CD4-positive, alpha-beta memory T cell (primary cell): ENCODE results near the gene MYO3A. TPM values are rescaled to one million over a fixed set of nuclear protein-coding genes. Genes with fewer than 3 reads are reported as not detected.

Experiments used
- CTCF ChIA-PET: fragments of 350-600 bp; sonication (Branson Sonifier 250); formaldehyde crosslinking; loops from one replicate; lab custom pipeline; 2021; ENCODE audit warnings: inconsistent platforms; ENCODE audit not compliant: partially characterized antibody; lab: Charles Lee
- POLR2A ChIA-PET: fragments of 350-600 bp; sonication (Branson Sonifier 250); formaldehyde crosslinking; loops from one replicate; lab custom pipeline; 2021; ENCODE audit not compliant: partially characterized antibody; lab: Charles Lee
- DNase-seq, 5 donors: peaks; one replicate each; pipeline versions ENCODE4 v3.0.0 to v3.0.0-alpha.2; 2020 to 2022; ENCODE audit warnings: mixed read lengths in 1 of 5
- H3K27ac ChIP-seq: one replicate; pipeline ENCODE4 v1.7.0; 2013; ENCODE audit warnings: low read depth, low read length
- H3K27me3 ChIP-seq: 2 replicates; pipeline ENCODE4 v1.7.0; 2013; ENCODE audit warnings: mild to moderate bottlenecking, low read length, moderate library complexity; ENCODE audit not compliant: insufficient read depth
- H3K36me3 ChIP-seq: 2 replicates; pipeline ENCODE4 v1.7.0; 2013; ENCODE audit warnings: mild to moderate bottlenecking, low read length, moderate library complexity; ENCODE audit not compliant: insufficient read depth
- H3K4me1 ChIP-seq: 2 replicates; pipeline ENCODE4 v1.7.0; 2013; ENCODE audit warnings: mild to moderate bottlenecking, low read length, moderate library complexity; ENCODE audit not compliant: insufficient read depth
- H3K4me3 ChIP-seq, 2 donors: one replicate each; pipeline ENCODE4 v1.7.0; 2013; ENCODE audit warnings: low read length in 2 of 2, mild to moderate bottlenecking in 1 of 2
- H3K9me3 ChIP-seq, 2 donors: one replicate each; pipeline ENCODE4 v1.7.0; 2013; ENCODE audit warnings: low read length in 2 of 2, control low read depth in 1 of 2; ENCODE audit not compliant: control insufficient read depth in 1 of 2
- H3K27ac Mint-ChIP-seq, 7 donors: one replicate each; pipeline ENCODE4 v1.8.0; 2020 to 2021; ENCODE audit warnings: mixed read lengths in 7 of 7, mild to moderate bottlenecking in 6 of 7, inconsistent platforms in 3 of 7, moderate library complexity in 3 of 7
- H3K27me3 Mint-ChIP-seq, 2 donors: one replicate each; pipeline ENCODE4 v1.8.0; 2020 to 2021; ENCODE audit warnings: mixed read lengths in 2 of 2
- H3K36me3 Mint-ChIP-seq, 2 donors: one replicate each; pipeline ENCODE4 v1.8.0; 2020 to 2021; ENCODE audit warnings: mixed read lengths in 2 of 2, inconsistent platforms in 1 of 2, mild to moderate bottlenecking in 1 of 2
- H3K4me1 Mint-ChIP-seq, 4 donors: one replicate each; pipeline ENCODE4 v1.8.0; 2020 to 2021; ENCODE audit warnings: mixed read lengths in 4 of 4, mild to moderate bottlenecking in 1 of 4
- H3K4me3 Mint-ChIP-seq, 8 donors: one replicate each; pipeline ENCODE4 v1.8.0; 2020 to 2021; ENCODE audit warnings: mixed read lengths in 8 of 8, mild to moderate bottlenecking in 7 of 8, moderate library complexity in 6 of 8, inconsistent platforms in 3 of 8
- H3K9me3 Mint-ChIP-seq, 8 donors: one replicate each; pipeline ENCODE4 v1.8.0; 2020 to 2021; ENCODE audit warnings: mixed read lengths in 8 of 8, mild to moderate bottlenecking in 5 of 8, inconsistent platforms in 3 of 8, moderate library complexity in 1 of 8
- intact Hi-C: fragments of 100-400 bp; cut with micrococcal nuclease; formaldehyde crosslinking; loops from one replicate; pipeline ENCODE4 v1.15.1; 2023
- polyA plus RNA-seq, 2 donors: library from polyadenylated mRNA; unstranded; fragments of 300-500 nt; fragmentation: Illumina TruSeq; gene quantifications; one replicate each; pipeline ENCODE4 v1.2.3, GENCODE V29; 2021
- total RNA-seq, 2 experiments: library from RNA; stranded (reverse); gene quantifications; one replicate each; pipeline ENCODE4 v1.2.3, GENCODE V29; 2021

The MYO3A gene
- total and polyA plus RNA-seq, 4 experiments from 2014 or later, result not detected

- ChIA-PET POLR2A (no interaction called here), CTCF (no interaction called here)
- Mint-ChIP-seq H3K27ac (no peak overlapping the region), H3K4me3 (no peak overlapping the region), H3K4me1 (no peaks in the 10 kb centered on the region), H3K9me3 (peaks cover 0 to 18% (median 11%) of the 10 kb centered on the region in 8 donors), H3K27me3 (no peaks in the 10 kb centered on the region), H3K36me3 (no peaks in the 10 kb centered on the region)
- DNase-seq, result no peak
- Histone ChIP-seq H3K9me3 (no peaks in the 10 kb centered on the region), H3K27ac (no peak overlapping the region), H3K27me3 (no peaks in the 10 kb centered on the region), H3K4me3 (no peak overlapping the region), H3K4me1 (no peaks in the 10 kb centered on the region), H3K36me3 (no peaks in the 10 kb centered on the region)
- intact Hi-C loops, result no loop called here
These were observed 110.2 kb downstream of the MYO3A start for GRCh38 chr10:26044141-26044749.

GRCh38 chr10:26046073-26046700 is 112.2 kb downstream of the MYO3A start:
- Histone ChIP-seq H3K4me1 (no peaks in the 10 kb centered on the region), H3K27me3 (no peaks in the 10 kb centered on the region), H3K9me3 (no peaks in the 10 kb centered on the region), H3K27ac (no peak overlapping the region), H3K4me3 (no peak overlapping the region), H3K36me3 (no peaks in the 10 kb centered on the region)
- Mint-ChIP-seq H3K27me3 (no peaks in the 10 kb centered on the region), H3K36me3 (no peaks in the 10 kb centered on the region), H3K4me3 (no peak overlapping the region), H3K4me1 (no peaks in the 10 kb centered on the region), H3K9me3 (peaks cover 0 to 12% (median 5%) of the 10 kb centered on the region in 8 donors), H3K27ac (no peak overlapping the region)
- intact Hi-C loops, result no loop called here
- DNase-seq, result no peak
- CTCF ChIA-PET, result no interaction called here
- POLR2A ChIA-PET, result no interaction called here

- Histone ChIP-seq H3K27me3 (no peaks in the 10 kb centered on the region), H3K4me1 (no peaks in the 10 kb centered on the region), H3K36me3 (no peaks in the 10 kb centered on the region), H3K4me3 (no peak overlapping the region), H3K9me3 (no peaks in the 10 kb centered on the region), H3K27ac (no peak overlapping the region)
- DNase-seq, result no peak
- POLR2A ChIA-PET, result no interaction called here
- H3K36me3 Mint-ChIP-seq, result no peaks in the 10 kb centered on the region
- no peaks in the 10 kb centered on the region for H3K27me3 Mint-ChIP-seq
- no peaks in the 10 kb centered on the region for H3K4me1 Mint-ChIP-seq
- no peak overlapping the region for H3K4me3 Mint-ChIP-seq
- H3K9me3 Mint-ChIP-seq, result peaks cover 0 to 6% (median 0%) of the 10 kb centered on the region in 8 donors
- no peak overlapping the region for H3K27ac Mint-ChIP-seq
- intact Hi-C loops, result no loop called here
- CTCF ChIA-PET, result no interaction called here
These were observed 114.7 kb downstream of the MYO3A start for GRCh38 chr10:26048756-26049155.

GRCh38 chr10:26052326-26052725 is 118.3 kb downstream of the MYO3A start:
- H3K27ac ChIP-seq, result no peak overlapping the region
- DNase-seq, result no peak
- H3K36me3 Mint-ChIP-seq, result no peaks in the 10 kb centered on the region
- intact Hi-C loops, result no loop called here
- no peak overlapping the region for H3K27ac Mint-ChIP-seq
- H3K9me3 ChIP-seq, result no peaks in the 10 kb centered on the region
- H3K4me1 ChIP-seq, result no peaks in the 10 kb centered on the region
- no peaks in the 10 kb centered on the region for H3K36me3 ChIP-seq
- CTCF ChIA-PET, result no interaction called here
- peaks cover 0 to 2% of the 10 kb centered on the region in 2 donors for H3K27me3 Mint-ChIP-seq
- H3K27me3 ChIP-seq, result no peaks in the 10 kb centered on the region
- peaks cover 0 to 14% (median 0%) of the 10 kb centered on the region in 8 donors for H3K9me3 Mint-ChIP-seq
- no peak overlapping the region for H3K4me3 Mint-ChIP-seq
- no peaks in the 10 kb centered on the region for H3K4me1 Mint-ChIP-seq
- POLR2A ChIA-PET, result no interaction called here
- no peak overlapping the region for H3K4me3 ChIP-seq

GRCh38 chr10:26057466-26057865 is 123.4 kb downstream of the MYO3A start:
- H3K27me3 ChIP-seq, result no peaks in the 10 kb centered on the region
- intact Hi-C loops, result no loop called here
- H3K36me3 ChIP-seq, result no peaks in the 10 kb centered on the region
- Mint-ChIP-seq H3K36me3 (no peaks in the 10 kb centered on the region), H3K27me3 (peaks cover 1 to 2% of the 10 kb centered on the region in 2 donors), H3K9me3 (peaks cover 0 to 15% (median 0%) of the 10 kb centered on the region in 8 donors), H3K27ac (no peak overlapping the region), H3K4me3 (no peak overlapping the region), H3K4me1 (no peaks in the 10 kb centered on the region)
- ChIA-PET CTCF (no interaction called here), POLR2A (no interaction called here)
- DNase-seq, result no peak
- H3K9me3 ChIP-seq, result no peaks in the 10 kb centered on the region
- H3K27ac ChIP-seq, result no peak overlapping the region
- H3K4me3 ChIP-seq, result no peak overlapping the region
- no peaks in the 10 kb centered on the region for H3K4me1 ChIP-seq

GRCh38 chr10:26064106-26064505 is 130.1 kb downstream of the MYO3A start:
- no peaks in the 10 kb centered on the region for H3K4me1 Mint-ChIP-seq
- Histone ChIP-seq H3K4me3 (no peak overlapping the region), H3K27me3 (no peaks in the 10 kb centered on the region), H3K36me3 (no peaks in the 10 kb centered on the region), H3K9me3 (no peaks in the 10 kb centered on the region), H3K4me1 (no peaks in the 10 kb centered on the region), H3K27ac (no peak overlapping the region)
- H3K36me3 Mint-ChIP-seq, result no peaks in the 10 kb centered on the region
- no peaks in the 10 kb centered on the region for H3K27me3 Mint-ChIP-seq
- peaks cover 0 to 5% (median 0%) of the 10 kb centered on the region in 8 donors for H3K9me3 Mint-ChIP-seq
- no peak for DNase-seq
- POLR2A ChIA-PET, result no interaction called here
- no peak overlapping the region for H3K4me3 Mint-ChIP-seq
- H3K27ac Mint-ChIP-seq, result no peak overlapping the region
- CTCF ChIA-PET, result no interaction called here
- intact Hi-C loops, result no loop called here

GRCh38 chr10:26067680-26068079 is 133.7 kb downstream of the MYO3A start:
- H3K4me1 Mint-ChIP-seq, result no peaks in the 10 kb centered on the region
- peaks cover 0 to 6% (median 0%) of the 10 kb centered on the region in 8 donors for H3K9me3 Mint-ChIP-seq
- no peak for DNase-seq
- no peak overlapping the region for H3K27ac Mint-ChIP-seq
- intact Hi-C loops, result no loop called here
- POLR2A ChIA-PET, result no interaction called here
- Histone ChIP-seq H3K4me3 (no peak overlapping the region), H3K27me3 (no peaks in the 10 kb centered on the region), H3K27ac (no peak overlapping the region), H3K4me1 (no peaks in the 10 kb centered on the region), H3K36me3 (no peaks in the 10 kb centered on the region), H3K9me3 (no peaks in the 10 kb centered on the region)
- H3K27me3 Mint-ChIP-seq, result peaks cover 0 to 1% of the 10 kb centered on the region in 2 donors
- H3K36me3 Mint-ChIP-seq, result no peaks in the 10 kb centered on the region
- CTCF ChIA-PET, result no interaction called here
- no peak overlapping the region for H3K4me3 Mint-ChIP-seq
